Trophoblast cell (in vitro differentiated cells and primary cell): ENCODE results near the gene STARD3NL.
"Not testable (repeated sequence)": the region's sequence is repeated elsewhere in the genome, so short reads cannot be mapped to it uniquely, and the experiment has no call there.

Experiments used
- DNase-seq, 2 donors: peaks; one replicate each; pipeline ENCODE4 v3.0.0-alpha.2; 2016
- H2AFZ ChIP-seq: 2 replicates; pipeline ENCODE4 v1.6.1; 2013; ENCODE audit warnings: low read length, moderate library complexity, mild to moderate bottlenecking; ENCODE audit not compliant: insufficient read depth, poor library complexity
- H2AK5ac ChIP-seq: 2 replicates; pipeline ENCODE4 v1.6.1; 2013; ENCODE audit warnings: mild to moderate bottlenecking, low read length
- H2BK120ac ChIP-seq: 2 replicates; pipeline ENCODE4 v1.6.1; 2013; ENCODE audit warnings: low read length, mild to moderate bottlenecking, moderate library complexity; ENCODE audit not compliant: insufficient read depth, poor library complexity
- H2BK12ac ChIP-seq: 2 replicates; pipeline ENCODE4 v1.6.1; 2013; ENCODE audit warnings: mild to moderate bottlenecking, low read length, moderate library complexity
- H2BK5ac ChIP-seq: 2 replicates; pipeline ENCODE4 v1.6.1; 2013; ENCODE audit warnings: low read length, low read depth, moderate library complexity, mild to moderate bottlenecking; ENCODE audit not compliant: poor library complexity
- H3K14ac ChIP-seq: 2 replicates; pipeline ENCODE4 v1.6.1; 2013; ENCODE audit warnings: mild to moderate bottlenecking, low read length
- H3K18ac ChIP-seq: 2 replicates; pipeline ENCODE4 v1.6.1; 2013; ENCODE audit warnings: mild to moderate bottlenecking, low read length
- H3K23ac ChIP-seq: 2 replicates; pipeline ENCODE4 v1.6.1; 2013; ENCODE audit warnings: low read length
- H3K27ac ChIP-seq: 2 replicates; pipeline ENCODE4 v1.5.1; 2013; ENCODE audit warnings: low read depth, mild to moderate bottlenecking, inconsistent platforms, low read length, moderate library complexity
- H3K27me3 ChIP-seq: 2 replicates; pipeline ENCODE4 v1.6.1; 2013; ENCODE audit warnings: inconsistent platforms, mild to moderate bottlenecking, low read length, moderate library complexity; ENCODE audit not compliant: insufficient read depth
- H3K36me3 ChIP-seq, 2 experiments: 1 replicate in 1 of 2; 2 replicates in 1 of 2; pipeline ENCODE4 v1.6.1; 2013; ENCODE audit warnings: low read length in 2 of 2, mild to moderate bottlenecking in 2 of 2, moderate library complexity in 1 of 2; ENCODE audit not compliant: insufficient read depth in 2 of 2, control insufficient read depth in 1 of 2
- H3K4ac ChIP-seq: 2 replicates; pipeline ENCODE4 v1.6.1; 2013; ENCODE audit warnings: low read depth, mild to moderate bottlenecking, low read length, moderate library complexity
- H3K4me1 ChIP-seq, 2 experiments: 1 replicate in 1 of 2; 2 replicates in 1 of 2; pipeline ENCODE4 v1.6.1; 2013; ENCODE audit warnings: low read length in 2 of 2, mild to moderate bottlenecking in 2 of 2, moderate library complexity in 1 of 2; ENCODE audit not compliant: insufficient read depth in 2 of 2, control insufficient read depth in 1 of 2
- H3K4me2 ChIP-seq: 2 replicates; pipeline ENCODE4 v1.6.1; 2013; ENCODE audit warnings: inconsistent platforms, mild to moderate bottlenecking, low read length, moderate library complexity
- H3K4me3 ChIP-seq: 2 replicates; pipeline ENCODE4 v1.5.1; 2013; ENCODE audit warnings: mild to moderate bottlenecking, low read depth, low read length, inconsistent platforms
- H3K79me1 ChIP-seq: one replicate; pipeline ENCODE4 v1.6.1; 2013; ENCODE audit warnings: low read length
- H3K79me2 ChIP-seq: 2 replicates; pipeline ENCODE4 v1.6.1; 2013; ENCODE audit warnings: low read length, mild to moderate bottlenecking; ENCODE audit not compliant: control insufficient read depth, insufficient read depth, poor library complexity
- H3K9ac ChIP-seq: 2 replicates; pipeline ENCODE4 v1.6.1; 2013; ENCODE audit warnings: mild to moderate bottlenecking, low read length
- H3K9me3 ChIP-seq: 2 replicates; pipeline ENCODE4 v1.6.1; 2013; ENCODE audit warnings: low read depth, mild to moderate bottlenecking, control low read depth, inconsistent platforms, low read length; ENCODE audit not compliant: insufficient read depth
- H4K12ac ChIP-seq: 2 replicates; pipeline ENCODE4 v1.6.1; 2013; ENCODE audit warnings: low read depth, mild to moderate bottlenecking, low read length, moderate library complexity
- H4K8ac ChIP-seq: 2 replicates; pipeline ENCODE4 v1.6.1; 2013; ENCODE audit warnings: low read depth, mild to moderate bottlenecking, low read length, moderate library complexity
- H4K91ac ChIP-seq: one replicate; pipeline ENCODE4 v1.6.1; 2013; ENCODE audit warnings: low read depth, mild to moderate bottlenecking, low read length, moderate library complexity
- WGBS: extraction: QIAGEN DNeasy Blood & Tissue Kit; methylation state at CpG from one replicate; pipeline ENCODE4 v1.1.7; 2013; ENCODE audit warnings: missing lambda C conversion rate; ENCODE audit not compliant: insufficient read length, insufficient coverage; ENCODE audit errors: extremely low coverage; 5-methylcytosine and 5-hydroxymethylcytosine counted together

The STARD3NL gene

GRCh38 chr7:38235606-38236005 is 57.6 kb downstream of the STARD3NL start:
- peaks cover 2 to 4% of the 10 kb centered on the region in 2 experiments for H3K36me3 ChIP-seq
- no peak overlapping the region for H4K12ac ChIP-seq
- no peak overlapping the region for H2AFZ ChIP-seq
- H3K14ac ChIP-seq = no peak overlapping the region
- H4K8ac ChIP-seq = no peak overlapping the region
- no peak for DNase-seq
- H2BK5ac ChIP-seq = no peak overlapping the region
- no peaks in the 10 kb centered on the region for H3K4me1 ChIP-seq
- H4K91ac ChIP-seq = no peak overlapping the region
- no peak overlapping the region for H3K9ac ChIP-seq
- no peaks in the 10 kb centered on the region for H3K27me3 ChIP-seq
- H3K79me2 ChIP-seq = no peaks in the 10 kb centered on the region
- H3K27ac ChIP-seq = no peak overlapping the region
- H3K79me1 ChIP-seq = no peaks in the 10 kb centered on the region
- no peaks in the 10 kb centered on the region for H3K9me3 ChIP-seq
- no peak overlapping the region for H3K4ac ChIP-seq
- no peak overlapping the region for H2AK5ac ChIP-seq
- H2BK12ac ChIP-seq = no peak overlapping the region
- no peak overlapping the region for H3K23ac ChIP-seq
- H3K4me3 ChIP-seq = no peak overlapping the region
- no CpG with 5 or more reads among the region's 4 CpGs for WGBS
- no peak overlapping the region for H3K18ac ChIP-seq
- no peak overlapping the region for H2BK120ac ChIP-seq
- H3K4me2 ChIP-seq = no peak overlapping the region

GRCh38 chr7:38239129-38239528 is 61.1 kb downstream of the STARD3NL start:
- not testable (repeated sequence) for H3K4me1 ChIP-seq, H3K27me3 ChIP-seq, H3K4me2 ChIP-seq, H3K4ac ChIP-seq, H3K79me2 ChIP-seq, H2BK120ac ChIP-seq, H4K12ac ChIP-seq, H2BK12ac ChIP-seq, H3K36me3 ChIP-seq, H3K14ac ChIP-seq, H3K23ac ChIP-seq, H2AK5ac ChIP-seq, H3K18ac ChIP-seq, H3K9ac ChIP-seq, H2BK5ac ChIP-seq, H3K9me3 ChIP-seq, H3K79me1 ChIP-seq, H4K91ac ChIP-seq, H3K4me3 ChIP-seq, DNase-seq, H2AFZ ChIP-seq, H3K27ac ChIP-seq, H4K8ac ChIP-seq
- no CpG with 5 or more reads among the region's 10 CpGs for WGBS

GRCh38 chr7:38241071-38241470 is 63.0 kb downstream of the STARD3NL start:
- Histone ChIP-seq H3K27me3 (no peaks in the 10 kb centered on the region), H2BK5ac (no peak overlapping the region), H3K79me2 (no peaks in the 10 kb centered on the region), H3K36me3 (no peaks in the 10 kb centered on the region), H3K9ac (no peak overlapping the region), H3K4ac (no peak overlapping the region), H4K91ac (no peak overlapping the region), H3K4me3 (no peak overlapping the region), H3K79me1 (no peaks in the 10 kb centered on the region), H3K27ac (no peak overlapping the region), H3K14ac (no peak overlapping the region), H2AK5ac (no peak overlapping the region), H2AFZ (no peak overlapping the region), H3K18ac (no peak overlapping the region), H2BK120ac (no peak overlapping the region), H4K12ac (no peak overlapping the region), H2BK12ac (no peak overlapping the region), H3K9me3 (no peaks in the 10 kb centered on the region), H3K23ac (no peak overlapping the region), H3K4me2 (no peak overlapping the region), H4K8ac (no peak overlapping the region), H3K4me1 (no peaks in the 10 kb centered on the region)
- DNase-seq = no peak
- no CpG with 5 or more reads among the region's 3 CpGs for WGBS

- H4K12ac ChIP-seq = no peak overlapping the region
- no peak overlapping the region for H3K27ac ChIP-seq
- H3K27me3 ChIP-seq = no peaks in the 10 kb centered on the region
- no CpG with 5 or more reads among the region's 6 CpGs for WGBS
- no peak for DNase-seq
- H4K8ac ChIP-seq = no peak overlapping the region
- H2BK5ac ChIP-seq = no peak overlapping the region
- H2BK120ac ChIP-seq = no peak overlapping the region
- H3K4me3 ChIP-seq = no peak overlapping the region
- H3K23ac ChIP-seq = no peak overlapping the region
- no peak overlapping the region for H2AK5ac ChIP-seq
- no peak overlapping the region for H2AFZ ChIP-seq
- no peak overlapping the region for H4K91ac ChIP-seq
- no peaks in the 10 kb centered on the region for H3K79me1 ChIP-seq
- no peak overlapping the region for H2BK12ac ChIP-seq
- H3K4ac ChIP-seq = no peak overlapping the region
- no peaks in the 10 kb centered on the region for H3K4me1 ChIP-seq
- no peak overlapping the region for H3K18ac ChIP-seq
- no peak overlapping the region for H3K4me2 ChIP-seq
- no peaks in the 10 kb centered on the region for H3K9me3 ChIP-seq
- no peak overlapping the region for H3K9ac ChIP-seq
- no peak overlapping the region for H3K14ac ChIP-seq
- no peaks in the 10 kb centered on the region for H3K36me3 ChIP-seq
- H3K79me2 ChIP-seq = no peaks in the 10 kb centered on the region
Observed at GRCh38 chr7:38242814-38243213, 64.8 kb downstream of the STARD3NL start.
